Fibroblast of upper back skin (primary cell): ENCODE measurements around the gene DLGAP4.

Experiments used
- DNase-seq: peaks from one replicate; pipeline ENCODE4 v3.0.0-alpha.2; 2013

DLGAP4 gene

DNA sequence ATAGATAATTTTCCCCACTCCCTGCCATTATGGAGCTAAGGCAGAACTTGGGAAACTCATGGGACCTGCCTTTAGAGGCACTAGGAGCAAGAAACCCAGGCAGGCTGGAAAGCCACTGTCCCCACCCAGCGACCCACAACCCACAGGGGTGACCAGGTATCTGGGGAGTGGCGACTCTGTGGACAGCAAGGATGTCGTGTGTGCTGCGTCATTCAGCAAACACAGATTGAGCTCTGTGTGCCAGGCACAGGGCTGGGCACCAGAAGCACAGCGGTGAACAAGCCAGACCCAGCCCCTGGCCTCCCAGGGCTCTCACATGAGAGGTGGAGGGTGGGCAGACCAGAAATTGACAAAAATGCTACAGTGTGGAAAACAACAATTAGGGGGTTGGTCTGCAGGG is 27.7 kb downstream of the DLGAP4 start:
- no peak for DNase-seq

DNA sequence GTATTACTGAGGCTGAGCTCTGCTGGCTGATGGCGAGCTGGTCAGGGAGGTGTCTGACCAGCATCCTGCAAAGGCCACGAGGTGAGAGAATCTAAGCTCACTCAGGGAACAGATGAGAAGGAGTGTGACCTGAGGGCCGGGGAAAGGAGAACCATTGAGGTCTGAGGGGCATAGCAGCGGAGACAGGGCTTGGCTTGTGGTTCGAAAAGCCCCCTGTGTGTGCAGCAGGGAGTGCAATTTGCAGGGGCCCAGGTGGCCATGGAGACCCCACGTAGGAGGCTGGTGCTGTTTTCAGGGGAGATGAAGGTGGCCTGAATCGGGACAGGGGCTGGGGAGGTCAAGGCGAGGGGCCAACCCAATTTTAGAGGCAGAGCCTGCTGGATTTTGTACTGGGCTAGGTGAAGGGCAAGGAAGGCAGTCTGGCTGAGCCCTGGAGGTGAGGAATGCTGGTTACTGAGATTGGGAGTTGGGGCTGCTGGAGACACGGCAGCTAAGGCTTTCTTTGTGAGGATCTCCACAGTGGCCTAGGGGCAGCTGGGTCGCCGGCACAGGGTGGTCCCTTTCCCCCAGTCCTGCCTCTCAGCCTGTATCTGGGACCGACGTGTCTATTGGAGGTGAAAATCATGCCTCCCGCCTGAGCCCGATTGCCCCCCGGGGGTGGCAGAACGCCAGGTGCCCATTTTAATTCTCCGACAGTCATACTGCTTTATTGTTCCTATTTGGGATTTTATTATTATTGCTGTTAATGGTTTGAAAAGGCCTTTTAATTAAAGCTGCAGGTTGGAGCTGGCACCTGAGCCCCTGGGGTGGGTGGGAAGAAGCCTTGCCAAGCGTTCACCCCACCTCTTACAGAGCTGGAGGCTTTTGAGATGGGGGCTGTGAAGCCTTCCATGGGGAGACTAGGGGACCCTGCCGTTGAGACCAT is 28.4 kb downstream of the DLGAP4 start:
- DNase-seq, result no peak

DNA sequence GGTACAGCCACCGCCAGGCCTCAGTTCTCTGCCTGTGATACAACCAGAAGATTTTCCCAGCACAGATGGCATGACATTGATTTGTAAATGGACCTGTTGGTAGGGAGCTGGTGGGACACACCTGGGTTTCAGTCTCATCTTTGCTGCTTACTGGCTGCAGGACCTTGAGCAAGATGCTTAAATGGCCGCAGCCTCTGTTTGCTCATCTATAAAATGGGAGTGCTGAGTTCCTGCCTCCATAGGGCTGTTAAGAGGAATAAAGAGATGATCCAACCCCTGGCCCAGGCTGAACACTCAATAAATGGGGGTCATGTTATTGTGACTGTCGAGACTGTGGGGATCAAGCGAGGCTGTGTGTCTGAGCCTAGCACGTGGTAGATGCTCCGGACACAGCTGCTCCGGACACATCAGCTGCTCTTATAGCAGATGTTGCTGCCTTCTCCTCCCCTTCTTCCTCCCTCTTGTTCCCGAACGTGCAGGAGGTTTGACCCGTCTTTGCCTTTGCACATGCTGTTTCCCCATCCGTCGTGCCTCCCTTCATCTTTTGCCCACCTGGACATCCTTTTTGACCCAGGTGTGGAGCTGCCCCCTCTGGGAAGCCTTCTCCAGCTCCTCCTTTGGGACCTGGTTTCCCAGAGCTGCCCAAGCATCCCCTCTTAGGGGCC is 29.2 kb downstream of the DLGAP4 start:
- no peak for DNase-seq

DNA sequence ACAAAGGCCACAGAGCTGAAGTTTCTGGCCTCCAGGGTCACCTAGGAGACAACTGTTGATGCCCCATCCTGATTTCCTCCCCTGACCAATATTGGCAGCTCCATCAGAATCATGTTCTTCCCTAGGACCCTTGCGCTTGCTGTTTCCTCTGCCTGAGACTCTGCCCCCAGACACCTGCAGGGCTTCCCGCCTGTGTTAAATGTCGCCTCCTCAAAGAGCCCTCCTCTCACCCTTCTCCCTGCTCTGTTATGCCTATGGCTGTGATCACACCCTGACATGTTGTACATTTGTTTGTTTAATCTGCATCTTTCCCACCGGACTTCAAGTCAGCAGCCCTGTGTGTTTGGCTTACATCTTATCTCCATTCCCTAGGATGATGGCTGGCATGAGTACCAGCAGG is 30.1 kb downstream of the DLGAP4 start:
- DNase-seq, result no peak

DNA sequence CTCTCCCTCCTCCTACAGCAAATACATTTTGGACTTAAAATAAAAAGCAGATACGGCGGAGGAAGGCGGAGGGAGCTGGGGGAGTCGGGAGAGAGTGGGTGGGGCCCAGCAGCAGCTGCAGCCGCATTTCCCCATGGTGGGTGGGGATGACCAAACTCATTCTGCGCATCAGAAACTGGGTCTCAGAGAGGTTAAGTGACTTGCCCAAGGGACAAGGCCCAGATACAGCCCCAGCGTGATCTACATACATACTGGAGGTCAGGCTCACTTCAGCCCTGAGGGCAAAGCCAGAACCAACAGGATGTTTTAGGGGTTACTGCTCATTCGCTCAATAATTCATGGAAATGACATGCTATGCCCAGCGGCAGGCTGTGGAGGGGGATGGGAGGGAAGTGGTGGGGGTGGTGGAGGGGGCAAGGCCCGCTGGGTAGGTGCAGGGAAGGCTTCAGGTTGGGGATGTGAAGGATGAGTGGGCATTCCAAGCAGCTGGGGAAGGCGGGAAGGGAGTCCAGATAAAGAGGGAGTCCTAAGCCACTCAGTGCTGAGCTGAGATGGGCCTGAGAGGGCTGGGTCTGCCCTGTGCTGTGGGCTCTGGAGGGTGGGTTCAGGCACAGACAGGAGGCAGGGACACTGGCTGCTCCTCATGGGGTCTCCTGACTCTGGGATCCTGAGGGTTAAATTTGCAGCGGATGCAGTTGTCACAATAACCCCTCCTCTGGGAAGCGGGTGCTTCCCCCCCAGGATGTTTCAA is 31.0 kb downstream of the DLGAP4 start:
- no peak for DNase-seq

DNA sequence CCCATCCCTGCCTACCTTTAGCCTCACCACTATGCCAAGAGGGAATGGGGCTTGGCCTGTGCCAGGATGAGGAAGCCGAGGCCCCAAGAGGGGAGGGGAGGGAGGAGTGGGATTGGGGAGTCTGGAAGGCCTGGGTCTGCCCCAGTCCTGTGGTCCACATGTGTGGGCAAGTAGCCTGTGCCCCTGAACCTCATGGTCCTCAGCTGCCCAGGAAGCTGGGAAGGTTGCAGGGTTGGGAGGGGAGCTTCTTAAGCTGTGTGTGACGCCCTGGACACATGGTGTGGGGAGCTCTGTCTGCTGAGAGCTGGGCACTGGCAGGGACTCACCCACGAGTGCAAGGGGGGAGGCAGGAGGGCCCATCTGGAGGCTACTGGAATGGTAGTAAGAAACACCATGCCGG is 31.7 kb downstream of the DLGAP4 start:
- DNase-seq, result no peak

DNA sequence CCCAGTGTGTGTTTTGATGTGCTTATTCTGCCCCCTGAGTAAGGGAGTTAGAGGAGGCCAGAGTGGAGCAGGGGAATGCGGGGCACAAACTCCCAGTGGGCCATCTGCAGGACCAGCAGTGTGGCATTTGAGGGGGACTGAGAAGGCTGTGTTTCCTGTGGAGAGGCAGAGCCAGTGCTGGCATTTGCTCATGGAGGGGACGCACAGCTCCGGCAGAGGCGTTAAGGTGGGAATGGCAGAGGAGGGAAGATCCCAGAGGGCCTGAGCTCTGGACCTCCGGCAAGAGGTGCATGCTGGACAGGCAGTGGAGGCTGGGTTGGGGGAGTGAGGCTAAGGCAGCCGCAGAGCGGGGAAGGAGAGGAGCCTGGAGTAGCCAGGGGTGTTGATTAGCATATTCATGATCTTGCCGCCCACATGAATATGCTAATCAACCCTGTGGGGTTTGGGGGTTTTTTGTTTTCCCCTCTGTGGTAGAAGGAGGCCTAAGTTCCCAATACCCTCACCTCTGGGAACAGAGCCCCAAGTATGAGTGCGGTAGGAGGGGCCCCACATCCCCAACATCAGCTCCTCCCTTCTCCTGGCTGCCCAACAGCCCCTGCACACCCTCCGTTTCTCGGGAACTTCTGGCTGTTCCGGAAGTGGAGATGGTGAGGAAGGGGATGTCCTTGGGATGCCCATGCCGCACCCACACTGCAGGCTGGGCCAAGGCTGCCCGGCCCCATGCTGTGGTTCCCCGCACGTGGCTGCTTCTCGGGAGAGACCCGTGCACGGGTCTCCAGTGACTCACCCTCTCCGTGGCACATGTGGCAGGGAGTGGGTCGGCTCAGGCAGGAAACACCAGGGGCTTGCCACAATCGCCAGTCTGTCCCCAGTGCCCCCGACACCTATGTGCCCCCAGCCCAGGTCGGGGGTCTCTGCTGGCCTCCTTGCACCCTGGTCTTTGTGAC is 33.8 kb downstream of the DLGAP4 start:
- DNase-seq, result no peak

DNA sequence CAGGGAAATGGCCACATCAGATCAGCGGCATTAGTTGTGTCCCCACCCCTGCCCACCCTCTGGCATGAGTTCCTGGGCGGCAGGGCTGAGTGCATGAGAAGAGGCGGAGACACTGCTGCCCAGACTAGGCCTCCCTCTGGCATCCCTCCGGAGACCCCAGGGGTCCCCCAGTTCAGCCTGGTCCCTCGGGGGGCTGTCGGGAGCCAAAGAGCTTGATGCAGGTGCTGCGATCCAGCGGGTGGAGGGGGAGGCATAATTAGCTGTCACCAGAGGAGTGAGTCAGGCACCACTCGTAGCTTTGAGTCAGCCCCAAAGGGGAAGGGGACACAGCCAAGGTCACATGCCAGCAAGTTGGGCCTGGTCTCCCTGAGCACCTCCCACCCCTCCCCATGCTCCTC is 34.5 kb downstream of the DLGAP4 start:
- no peak for DNase-seq

DNA sequence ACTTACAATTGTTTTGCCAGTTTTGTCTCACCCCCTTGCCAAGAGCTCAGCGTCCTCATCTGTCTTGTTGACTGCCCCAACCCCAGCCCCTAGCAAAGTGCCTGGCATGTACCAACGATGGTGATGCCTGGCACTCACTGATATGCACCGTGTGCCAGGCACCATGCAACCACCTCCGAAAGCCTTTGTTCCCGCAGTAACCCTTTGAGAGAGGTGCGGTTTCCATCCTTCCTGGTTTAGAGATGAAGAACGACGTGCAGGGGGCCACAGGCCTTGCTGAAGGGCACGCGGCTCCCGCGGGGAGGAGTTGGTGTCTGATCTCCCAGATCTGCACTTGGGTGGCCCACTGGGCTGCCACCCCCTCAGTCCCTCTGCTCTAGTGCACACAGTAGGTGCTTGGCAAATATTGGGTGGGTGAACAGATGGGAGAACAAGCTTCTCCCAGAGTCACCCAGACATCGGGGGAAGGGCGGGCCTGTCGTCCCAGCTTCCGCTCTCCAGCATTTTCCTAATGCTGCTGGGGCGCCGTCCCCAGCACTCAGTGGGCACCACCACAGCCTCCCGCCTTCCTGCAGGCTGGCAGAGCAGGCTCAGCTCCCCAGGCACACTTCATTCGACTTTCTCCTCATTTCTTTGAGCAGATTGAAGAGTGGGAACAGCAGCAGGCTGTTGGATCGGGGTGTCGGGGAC is 35.3 kb downstream of the DLGAP4 start:
- no peak for DNase-seq

DNA sequence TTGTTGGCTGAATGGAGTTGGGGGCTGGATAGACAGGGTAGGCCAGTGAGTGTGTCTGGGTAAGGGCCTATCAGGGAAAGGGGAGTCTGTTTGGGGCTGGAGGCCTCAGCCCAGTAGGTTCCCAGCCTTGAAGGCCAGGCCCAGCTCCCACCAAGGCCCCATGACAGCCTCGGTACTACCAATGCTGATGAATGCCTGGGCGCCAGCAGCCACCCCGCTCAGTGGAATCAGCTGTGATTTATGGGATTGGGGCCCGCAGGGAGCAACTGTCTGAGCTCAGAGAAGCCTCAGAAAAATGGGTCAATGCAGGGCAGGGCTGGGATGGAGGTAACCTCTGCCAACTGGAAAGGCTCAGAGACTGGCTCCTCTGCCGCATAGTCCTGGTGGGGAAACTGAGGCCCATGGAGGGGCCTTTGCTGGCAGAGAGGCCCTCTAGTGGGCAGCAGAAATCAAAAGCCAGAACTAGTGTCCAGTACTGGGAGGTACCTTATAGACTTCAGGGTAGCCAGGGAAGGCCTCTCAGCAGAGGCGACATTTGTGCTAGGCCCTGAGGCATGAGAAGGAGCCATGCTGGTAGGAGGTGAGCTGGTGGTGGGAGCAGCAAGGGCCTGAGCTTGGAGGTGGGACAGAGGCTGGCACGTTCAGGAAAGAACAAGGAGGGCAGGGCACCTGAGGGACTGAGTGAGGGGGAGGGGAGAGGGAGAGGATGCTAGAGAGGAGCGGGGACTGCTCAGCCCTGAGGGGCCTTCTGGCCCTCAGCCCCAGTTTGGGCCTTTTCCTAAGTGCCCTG is 36.4 kb downstream of the DLGAP4 start:
- no peak for DNase-seq

DNA sequence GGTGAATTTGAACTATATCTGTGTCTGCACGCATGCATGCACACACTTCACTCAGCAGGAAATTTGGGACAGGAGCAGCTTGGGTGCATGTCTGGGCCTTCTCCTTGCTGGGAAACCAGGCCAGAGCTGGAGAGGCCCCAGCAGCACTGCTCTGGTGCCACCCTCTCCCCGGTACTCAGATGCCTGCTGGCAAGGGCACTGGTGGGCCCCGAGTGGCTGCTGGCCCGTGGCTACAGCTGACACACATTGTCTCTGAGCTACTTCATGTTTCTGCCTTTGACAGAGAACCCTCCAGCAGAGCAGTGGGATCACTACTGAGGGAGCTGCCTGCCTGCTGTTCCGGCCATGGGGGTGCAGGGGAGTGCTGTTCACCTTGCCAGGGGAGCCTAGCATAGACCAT is 37.5 kb downstream of the DLGAP4 start:
- no peak for DNase-seq

DNA sequence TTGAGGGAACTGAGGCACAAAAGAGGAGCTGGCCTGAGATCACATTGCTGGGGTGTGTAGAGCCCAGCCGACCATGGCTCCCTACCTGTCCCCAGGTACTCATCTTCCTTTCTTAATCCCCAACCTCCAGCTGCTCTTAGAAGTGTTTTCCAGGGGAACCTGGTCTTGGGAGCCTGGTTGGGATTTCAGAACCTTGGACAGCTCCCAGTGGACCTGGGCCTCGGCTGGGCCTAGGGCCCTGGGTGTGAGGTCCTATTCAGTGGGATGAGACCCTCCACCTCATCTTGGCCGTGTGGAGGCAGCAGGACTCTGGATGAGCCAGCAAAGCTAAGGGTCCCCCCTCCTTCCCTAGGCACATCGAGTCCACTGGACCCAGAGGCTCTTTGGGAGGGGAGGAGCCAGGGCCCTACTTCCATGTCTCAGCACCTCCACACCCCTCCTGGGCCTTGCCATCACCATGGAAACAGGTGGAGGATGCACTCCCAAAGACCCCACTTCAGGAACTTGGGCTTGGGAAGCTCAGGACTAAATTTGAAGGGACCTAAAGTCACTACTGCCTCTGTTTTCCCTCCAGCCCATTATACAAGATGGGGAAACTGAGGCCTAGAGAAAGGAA is 38.5 kb downstream of the DLGAP4 start:
- peak; percentile 55 for DNase-seq

DNA sequence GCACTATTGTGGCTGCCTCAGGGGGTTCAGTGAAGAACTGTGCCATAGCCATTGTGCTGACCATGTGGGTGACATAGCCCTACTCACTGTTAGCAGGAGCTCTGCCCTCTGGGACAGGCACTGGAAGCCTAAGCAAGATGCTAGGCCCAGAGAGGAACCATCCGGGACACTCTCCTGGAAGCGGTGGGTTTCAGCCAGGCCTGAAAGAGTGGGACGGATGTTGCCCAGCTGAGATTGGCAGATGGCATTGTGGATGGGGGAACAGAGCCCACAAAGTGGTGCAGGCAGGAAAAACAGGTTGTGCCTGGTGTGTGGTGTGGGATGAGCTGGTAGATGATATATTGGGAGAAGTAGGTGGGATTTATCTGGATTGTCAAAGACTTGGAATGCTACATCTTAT is 40.1 kb downstream of the DLGAP4 start:
- DNase-seq, result no peak

DNA sequence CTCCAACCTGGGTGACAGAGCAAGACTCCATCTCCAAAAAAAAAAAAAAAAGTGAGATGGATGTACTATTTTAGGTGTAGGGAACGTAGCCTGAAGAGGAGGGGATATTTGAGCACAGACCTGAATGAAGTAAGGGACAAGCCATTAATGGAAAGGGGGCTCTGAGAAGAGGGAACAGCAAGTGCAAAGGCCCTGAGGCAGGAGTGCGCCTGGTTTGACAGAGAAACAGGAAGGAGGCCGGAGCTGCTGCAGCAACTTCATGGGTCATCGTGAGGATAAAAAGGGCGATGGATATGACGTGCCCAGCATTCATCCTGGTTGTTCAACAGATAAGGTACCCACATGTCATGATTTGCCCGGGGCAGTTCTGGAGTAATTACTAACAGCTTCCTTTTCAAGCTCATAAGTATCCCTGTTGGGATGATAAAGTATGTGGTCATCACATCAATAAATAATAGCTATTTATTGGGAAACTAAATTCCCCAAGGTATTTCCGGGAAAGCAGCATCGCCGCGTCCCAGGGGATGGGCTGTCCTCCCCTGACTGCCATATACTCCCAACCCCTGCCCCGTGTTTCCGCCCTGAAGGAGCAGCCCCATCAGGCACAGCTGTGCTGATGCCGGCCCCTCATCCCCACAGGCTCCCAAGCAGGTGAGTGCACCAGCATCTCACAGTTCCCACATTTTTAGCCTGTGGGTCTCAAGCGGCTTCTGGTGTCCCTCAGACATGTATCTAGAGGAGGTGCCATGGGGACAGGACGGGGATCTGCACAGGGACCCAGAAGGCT is 43.4 kb downstream of the DLGAP4 start:
- DNase-seq, result no peak

DNA sequence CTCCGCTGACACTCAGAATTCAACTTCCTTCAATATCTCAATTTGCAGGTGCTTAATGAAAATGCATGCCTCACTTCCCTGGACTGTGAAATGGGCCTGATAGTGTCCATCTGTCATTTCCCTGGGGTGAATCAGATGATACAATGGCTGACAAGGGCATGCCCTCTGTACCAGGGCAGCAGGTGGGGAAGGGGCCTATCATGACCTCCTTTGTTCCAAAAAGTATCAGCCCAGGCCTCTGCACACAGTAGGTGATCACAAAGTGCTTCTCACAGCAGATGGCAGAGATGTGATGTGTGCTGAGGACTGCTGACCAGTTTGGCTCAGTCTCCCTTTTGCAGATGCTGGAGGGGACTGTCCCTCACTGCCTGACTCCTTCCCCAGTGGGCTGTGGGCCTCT is 44.3 kb downstream of the DLGAP4 start:
- DNase-seq, result no peak

DNA sequence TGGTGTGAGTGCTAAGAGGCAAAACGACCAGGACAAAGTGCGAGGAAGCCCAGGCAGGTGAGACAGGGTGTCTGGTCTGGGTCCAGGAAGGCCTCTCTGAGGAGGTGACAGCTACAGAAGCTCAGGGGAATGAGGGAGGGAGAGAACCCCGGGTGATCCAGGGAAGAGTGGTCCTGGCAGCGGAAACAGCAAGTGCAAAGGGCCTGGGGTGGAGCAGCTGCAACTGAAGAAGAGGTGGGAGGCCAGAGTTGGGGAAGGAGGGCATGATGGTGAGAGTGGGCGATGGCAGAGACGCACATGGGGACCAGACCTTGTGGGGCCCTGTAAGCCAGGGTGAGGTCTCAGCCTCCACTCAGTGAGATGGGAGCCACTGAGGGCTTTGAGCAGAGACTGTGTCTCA is 45.8 kb downstream of the DLGAP4 start:
- DNase-seq, result no peak

DNA sequence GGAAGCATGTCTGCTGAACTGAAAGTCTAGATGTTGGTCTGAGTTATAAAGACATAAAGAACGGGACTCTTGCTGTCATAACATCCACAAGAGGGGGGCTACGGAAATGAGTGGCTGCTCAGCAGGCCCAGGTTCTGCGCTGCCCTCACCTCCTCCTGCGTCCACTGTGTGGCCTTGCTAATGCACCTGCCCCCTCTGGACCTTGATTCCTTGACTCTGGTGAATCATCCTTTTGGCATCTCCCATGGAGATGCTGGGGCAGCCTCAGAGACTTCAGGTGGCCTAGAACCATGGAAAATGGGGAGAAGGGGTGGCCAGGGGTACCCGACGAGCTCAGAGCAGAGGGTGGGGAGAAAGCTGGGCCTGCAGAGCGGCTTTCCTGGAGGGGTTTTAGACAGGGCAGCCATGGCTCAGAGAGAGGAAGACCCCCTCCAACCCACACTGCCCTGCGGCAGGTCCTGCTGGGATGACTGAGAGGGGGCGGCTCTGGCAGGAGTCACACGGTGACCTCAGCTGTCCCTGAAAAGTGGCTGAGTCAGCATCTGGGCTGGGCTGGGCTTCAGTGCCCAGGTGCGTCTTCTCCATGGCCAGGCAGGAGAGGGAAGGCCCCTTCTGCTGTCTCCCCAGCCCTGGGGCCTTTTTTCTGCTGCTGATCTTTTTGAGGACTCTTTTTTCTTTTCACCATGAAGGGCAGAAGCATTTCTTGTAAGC is 46.9 kb downstream of the DLGAP4 start:
- DNase-seq, result no peak

DNA sequence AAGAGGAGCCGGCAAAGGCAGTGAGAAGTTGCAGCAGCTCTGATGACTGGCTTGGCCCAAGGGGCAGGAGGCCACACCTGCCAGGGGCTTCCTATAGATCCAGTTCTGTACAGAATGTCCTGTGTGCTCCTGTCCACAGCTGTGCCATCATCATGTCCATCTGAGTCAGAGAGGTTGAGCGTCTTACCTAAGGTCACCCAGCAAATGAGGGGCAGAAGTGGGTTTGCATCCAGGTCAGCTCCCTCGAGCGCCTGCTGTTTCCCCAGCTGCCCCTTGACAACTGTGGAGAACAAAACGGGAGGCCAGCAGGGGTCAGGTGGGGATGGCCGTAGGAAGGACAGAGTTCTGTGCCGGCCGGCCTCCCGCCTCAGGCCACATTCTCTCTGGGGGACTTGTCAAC is 47.6 kb downstream of the DLGAP4 start:
- DNase-seq, result no peak
